Choroid plexus epithelial cell (primary cell): ENCODE results near the gene ARID1A.

Experiments used
- DNase-seq: peaks from one replicate; pipeline ENCODE4 v3.0.0-alpha.2; 2010; ENCODE audit warnings: low read depth
- H3K4me3 ChIP-seq: 2 replicates; pipeline ENCODE4 v1.5.1; 2011; ENCODE audit warnings: low read depth, mild to moderate bottlenecking, control low read depth, low read length, moderate library complexity
- TF ChIP-seq, protein P1 (sequence below): conservative IDR thresholded peaks from 2 replicates; pipeline ENCODE4 v1.5.1; 2011; ENCODE audit warnings: low read depth, mild to moderate bottlenecking, control low read depth, inconsistent platforms, low read length, moderate library complexity

The ARID1A gene

DNA sequence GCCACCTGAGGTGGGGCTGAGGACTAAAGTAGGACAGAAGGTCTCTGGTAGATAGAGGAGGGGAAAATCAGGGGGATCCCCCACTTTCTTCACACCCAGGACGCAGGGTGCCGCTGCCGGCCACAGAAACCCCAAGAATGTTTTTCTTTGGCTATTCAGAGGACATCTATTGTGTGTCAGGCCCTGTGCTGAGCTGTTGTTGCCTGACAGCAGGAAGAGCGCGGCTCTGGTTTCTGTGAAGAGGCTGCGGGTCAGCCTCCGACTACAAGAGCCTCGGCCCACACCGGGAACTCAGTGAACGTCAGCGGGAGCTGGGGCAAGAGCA is 91.5 kb downstream of the ARID1A start:
- H3K4me3 ChIP-seq, result peak overlapping the region; percentile 82
- peak; percentile 85 for DNase-seq
- TF ChIP-seq, protein P1, sequence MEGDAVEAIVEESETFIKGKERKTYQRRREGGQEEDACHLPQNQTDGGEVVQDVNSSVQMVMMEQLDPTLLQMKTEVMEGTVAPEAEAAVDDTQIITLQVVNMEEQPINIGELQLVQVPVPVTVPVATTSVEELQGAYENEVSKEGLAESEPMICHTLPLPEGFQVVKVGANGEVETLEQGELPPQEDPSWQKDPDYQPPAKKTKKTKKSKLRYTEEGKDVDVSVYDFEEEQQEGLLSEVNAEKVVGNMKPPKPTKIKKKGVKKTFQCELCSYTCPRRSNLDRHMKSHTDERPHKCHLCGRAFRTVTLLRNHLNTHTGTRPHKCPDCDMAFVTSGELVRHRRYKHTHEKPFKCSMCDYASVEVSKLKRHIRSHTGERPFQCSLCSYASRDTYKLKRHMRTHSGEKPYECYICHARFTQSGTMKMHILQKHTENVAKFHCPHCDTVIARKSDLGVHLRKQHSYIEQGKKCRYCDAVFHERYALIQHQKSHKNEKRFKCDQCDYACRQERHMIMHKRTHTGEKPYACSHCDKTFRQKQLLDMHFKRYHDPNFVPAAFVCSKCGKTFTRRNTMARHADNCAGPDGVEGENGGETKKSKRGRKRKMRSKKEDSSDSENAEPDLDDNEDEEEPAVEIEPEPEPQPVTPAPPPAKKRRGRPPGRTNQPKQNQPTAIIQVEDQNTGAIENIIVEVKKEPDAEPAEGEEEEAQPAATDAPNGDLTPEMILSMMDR, result no peak

DNA sequence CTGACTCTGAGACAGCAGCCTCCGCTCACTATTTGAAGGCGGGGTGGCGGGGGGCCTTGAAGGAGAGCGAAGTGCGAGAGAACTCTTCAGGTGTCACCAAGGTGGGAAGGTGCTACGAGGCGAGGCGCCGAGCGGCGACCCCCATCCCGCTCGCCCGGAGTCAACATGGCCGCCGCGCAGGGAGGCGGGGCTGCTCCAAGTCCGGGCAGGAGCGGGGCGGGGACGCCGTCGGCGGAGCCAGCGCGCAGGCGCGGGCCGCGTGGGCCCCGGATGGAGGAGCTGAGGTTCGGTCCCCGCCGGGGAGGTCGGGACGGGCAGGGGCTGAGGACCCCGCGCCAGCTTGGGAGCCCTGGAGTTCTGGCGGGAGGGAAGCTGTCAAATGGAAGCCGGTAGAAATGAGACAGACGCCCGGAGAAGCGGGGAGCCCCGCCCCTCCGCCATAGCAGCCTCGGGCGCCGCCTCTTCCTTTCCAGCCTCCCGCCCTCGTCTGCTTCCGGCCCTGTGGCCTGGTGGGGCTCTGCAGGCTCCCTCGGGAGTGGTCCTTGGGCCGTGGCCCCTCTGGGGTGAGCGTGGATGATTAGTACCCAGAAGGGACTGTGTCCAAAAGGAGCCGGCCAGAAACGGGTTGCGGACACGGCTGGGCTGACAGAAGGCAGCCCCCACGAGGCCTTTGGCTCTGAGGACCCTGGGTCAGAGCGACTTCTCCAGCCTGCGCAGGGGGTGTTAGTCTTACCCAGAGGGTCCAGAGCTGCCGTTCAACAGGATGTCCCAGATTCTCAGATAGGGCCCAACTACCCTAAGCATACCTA is 92.1 kb downstream of the ARID1A start, which contains the start of gene PIGV:
PIGV (plus strand) TSS at position 245 of the 809 bp plus-strand sequence. CDS start 2,866 bp downstream, outside the sequence.
- peak; percentile 84 for DNase-seq
- TF ChIP-seq, protein P1, result no peak
- H3K4me3 ChIP-seq, result peak within 1 kb of the TSS; percentile 82

DNA sequence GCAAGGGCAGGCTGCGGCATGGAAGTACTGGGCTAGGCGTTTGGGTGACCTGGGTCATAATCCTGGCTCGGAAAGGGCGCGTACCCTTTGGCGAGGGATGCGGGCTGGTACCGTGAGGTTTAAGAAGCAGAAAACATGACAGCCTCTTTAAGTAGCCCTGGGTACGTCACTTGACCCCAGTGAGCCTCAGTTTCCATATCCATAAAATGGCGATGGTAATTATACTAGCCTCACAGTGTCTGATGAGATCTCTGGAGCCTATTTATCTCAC is 92.6 kb downstream of the ARID1A start:
- no peak for DNase-seq
- TF ChIP-seq, protein P1, result no peak
- peak overlapping the region; percentile 82 for H3K4me3 ChIP-seq

DNA sequence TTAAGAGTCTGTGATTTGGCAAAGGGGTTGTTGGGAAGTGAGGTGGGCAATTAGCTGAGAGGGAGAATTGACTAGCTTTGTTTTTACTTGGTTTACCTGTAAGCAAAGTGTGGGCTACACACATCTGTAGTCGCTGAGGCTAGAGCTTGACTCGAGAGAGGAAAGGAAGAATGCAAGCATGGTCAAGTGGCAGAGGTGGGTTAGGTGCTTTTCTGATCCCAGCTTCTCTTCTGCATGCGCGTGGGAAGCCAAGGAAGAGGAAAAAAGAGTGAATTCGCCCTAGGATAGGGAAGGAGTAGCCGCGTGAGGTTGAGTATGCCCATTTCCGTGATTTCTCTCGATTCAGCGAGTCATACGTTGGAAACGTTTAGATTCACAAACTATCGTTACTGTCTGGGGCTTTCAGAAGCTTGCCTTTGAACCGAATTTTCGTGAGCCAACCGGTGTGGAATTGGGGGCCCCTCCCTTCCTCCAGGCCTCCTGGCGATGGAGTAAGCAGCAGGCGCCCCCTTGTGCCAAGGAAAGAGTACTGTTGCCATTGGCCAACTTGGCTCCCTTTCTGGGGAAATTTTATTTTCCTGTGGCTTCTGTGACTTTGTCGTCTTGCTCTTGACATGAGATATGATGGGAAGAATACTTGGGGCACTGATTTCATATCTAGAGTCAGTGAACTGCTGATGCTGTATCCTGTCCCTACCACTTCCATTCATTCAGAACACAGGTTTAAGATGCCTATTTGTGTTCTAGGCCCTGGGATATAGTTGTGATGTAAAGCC is 93.2 kb downstream of the ARID1A start:
- peak; percentile 92 for DNase-seq
- peak overlapping the region; percentile 82 for H3K4me3 ChIP-seq
- TF ChIP-seq, protein P1, result peak; percentile 95

DNA sequence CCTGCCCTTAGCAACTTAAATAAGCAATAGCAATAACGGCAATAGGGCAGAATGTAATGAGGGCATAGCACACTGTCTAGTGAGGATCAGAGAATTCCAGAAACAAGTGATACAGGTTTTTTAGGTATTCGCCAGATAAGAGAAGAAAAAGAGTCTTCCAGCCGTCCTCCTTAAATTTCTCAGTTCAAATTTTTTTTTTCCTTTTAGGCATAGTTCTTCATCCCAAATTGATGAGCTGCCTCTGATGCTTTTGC is 93.7 kb downstream of the ARID1A start:
- TF ChIP-seq, protein P1, result no peak
- DNase-seq, result no peak

DNA sequence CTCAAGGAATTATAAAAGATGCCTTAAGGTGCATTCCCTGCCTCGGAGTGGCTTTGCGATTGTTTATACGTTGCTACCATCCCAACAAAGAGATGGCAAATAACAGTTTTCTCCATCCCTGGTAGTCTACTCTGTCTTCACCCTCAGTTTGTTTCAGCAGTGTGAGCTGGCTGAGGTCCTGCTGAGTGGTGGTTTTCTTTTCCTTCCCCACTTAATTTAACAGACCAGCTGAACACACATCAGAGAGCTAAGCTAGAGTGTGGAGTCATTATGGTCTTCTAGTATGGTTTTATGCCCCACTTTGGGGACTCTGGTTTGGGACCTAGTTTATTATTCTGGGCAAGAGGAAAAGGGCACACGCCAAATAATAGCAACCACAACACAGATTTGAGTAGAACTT is 94.1 kb downstream of the ARID1A start:
- H3K4me3 ChIP-seq, result no peak overlapping the region
- peak; percentile 41 for DNase-seq
- TF ChIP-seq, protein P1, result no peak

More for the DNA sequence above, 93.7 kb downstream of the ARID1A start:
- H3K4me3 ChIP-seq, result no peak overlapping the region

DNA sequence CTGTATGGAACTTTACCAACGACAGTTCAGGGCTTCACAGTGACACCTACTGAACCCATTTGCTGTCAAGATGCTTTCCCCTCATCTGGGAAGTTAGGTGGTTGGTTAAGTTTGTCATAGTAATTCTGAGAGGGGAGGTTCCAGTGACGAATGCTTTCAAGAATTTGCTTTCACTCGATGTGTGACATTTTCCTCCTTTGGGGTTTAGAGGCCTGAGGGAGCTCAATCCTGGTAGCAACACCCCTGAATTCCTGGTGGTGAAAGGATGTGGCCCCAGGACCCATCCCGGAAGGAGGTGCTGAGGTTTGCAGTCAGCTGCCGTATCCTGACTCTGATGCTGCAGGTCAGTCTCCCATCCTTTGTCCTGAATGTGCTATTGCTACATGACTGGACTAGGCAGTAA is 94.7 kb downstream of the ARID1A start:
- no peak overlapping the region for H3K4me3 ChIP-seq
- TF ChIP-seq, protein P1, result no peak
- no peak for DNase-seq
